Peyer's patch (tissue), 4 donors: Measurements from ENCODE around the gene PLAGL2. TPM values are rescaled to one million over a fixed set of nuclear protein-coding genes. Genes with fewer than 3 reads are reported as not detected.

Source experiments
- DNase-seq, 3 donors: peaks; one replicate each; pipeline ENCODE4 v3.0.0-alpha.2; 2017 to 2019
- H3K27ac ChIP-seq, 4 donors: fragments of 200-600 bp; sonication (generic); one replicate each; pipeline ENCODE4 v1.5.1; 2016 to 2019
- H3K27me3 ChIP-seq, 2 donors: fragments of 200-600 bp; sonication (generic); one replicate each; pipeline ENCODE4 v1.5.1; 2019
- H3K36me3 ChIP-seq, 3 donors: fragments of 200-600 bp; sonication (generic); one replicate each; pipeline ENCODE4 v1.5.1; 2016 to 2019
- H3K4me1 ChIP-seq, 4 donors: fragments of 200-600 bp; sonication (generic); one replicate each; pipeline ENCODE4 v1.5.1; 2016 to 2019
- H3K4me3 ChIP-seq, 4 donors: fragments of 200-600 bp; sonication (generic); 1 replicate in 3 of 4; 2 replicates in 1 of 4; pipeline ENCODE4 v1.5.1; 2016 to 2019; ENCODE audit warnings: mild to moderate bottlenecking in 1 of 4
- H3K9me3 ChIP-seq, 4 donors: fragments of 200-600 bp; sonication (generic); one replicate each; pipeline ENCODE4 v1.5.1; 2016 to 2019; ENCODE audit warnings: mild to moderate bottlenecking in 1 of 4
- POLR2A ChIP-seq, 2 donors: fragments of 450-650 bp; IDR thresholded peaks; one replicate each; pipeline ENCODE4 v1.5.1; 2017; ENCODE audit warnings: antibody characterized with exemption in 2 of 2, mild to moderate bottlenecking in 2 of 2, moderate library complexity in 2 of 2
- total RNA-seq, 4 donors: library from RNA; depleted of rRNA; stranded (reverse); fragments of >200 nt; gene quantifications; one replicate each; pipeline ENCODE4 v1.1.0, GENCODE V29; 2016
- TF ChIP-seq, protein P1 (sequence below), 6 experiments: fragments of 450-650 bp in 4 of 6; fragments of 200-600 bp in 2 of 6; sonication (generic) in 1 of 6; IDR thresholded peaks; one replicate each; pipeline ENCODE4 v1.5.1; 2017 to 2019; ENCODE audit warnings: antibody characterized with exemption in 6 of 6, mild to moderate bottlenecking in 3 of 6, moderate library complexity in 1 of 6

The PLAGL2 gene
- total RNA-seq, 4 donors from 2014 or later = 5.8 to 55.9 (median 25.8) TPM

- Histone ChIP-seq H3K4me1 (peaks cover 0 to 36% (median 8%) of the 10 kb centered on the region in 4 donors), H3K4me3 (no peak overlapping the region), H3K9me3 (no peaks in the 10 kb centered on the region), H3K27ac (peak overlapping the region in 1 of 4 donors; percentile 96), H3K27me3 (no peaks in the 10 kb centered on the region), H3K36me3 (peaks cover 0 to 52% (median 0%) of the 10 kb centered on the region in 3 donors)
- TF ChIP-seq POLR2A (IDR thresholded peaks at IDR 0.05) = no peak
- TF ChIP-seq, protein P1, sequence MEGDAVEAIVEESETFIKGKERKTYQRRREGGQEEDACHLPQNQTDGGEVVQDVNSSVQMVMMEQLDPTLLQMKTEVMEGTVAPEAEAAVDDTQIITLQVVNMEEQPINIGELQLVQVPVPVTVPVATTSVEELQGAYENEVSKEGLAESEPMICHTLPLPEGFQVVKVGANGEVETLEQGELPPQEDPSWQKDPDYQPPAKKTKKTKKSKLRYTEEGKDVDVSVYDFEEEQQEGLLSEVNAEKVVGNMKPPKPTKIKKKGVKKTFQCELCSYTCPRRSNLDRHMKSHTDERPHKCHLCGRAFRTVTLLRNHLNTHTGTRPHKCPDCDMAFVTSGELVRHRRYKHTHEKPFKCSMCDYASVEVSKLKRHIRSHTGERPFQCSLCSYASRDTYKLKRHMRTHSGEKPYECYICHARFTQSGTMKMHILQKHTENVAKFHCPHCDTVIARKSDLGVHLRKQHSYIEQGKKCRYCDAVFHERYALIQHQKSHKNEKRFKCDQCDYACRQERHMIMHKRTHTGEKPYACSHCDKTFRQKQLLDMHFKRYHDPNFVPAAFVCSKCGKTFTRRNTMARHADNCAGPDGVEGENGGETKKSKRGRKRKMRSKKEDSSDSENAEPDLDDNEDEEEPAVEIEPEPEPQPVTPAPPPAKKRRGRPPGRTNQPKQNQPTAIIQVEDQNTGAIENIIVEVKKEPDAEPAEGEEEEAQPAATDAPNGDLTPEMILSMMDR (IDR thresholded peaks at IDR 0.05) = no peak
- no peak for DNase-seq
Measured at GRCh38 chr20:32229251-32229747, 21.8 kb upstream of the PLAGL2 start.

- peak in 1 of 2 donors; percentile 44 for TF ChIP-seq POLR2A (IDR thresholded peaks at IDR 0.05)
- TF ChIP-seq, protein P1 (IDR thresholded peaks at IDR 0.05) = no peak
- no peaks in the 10 kb centered on the region for H3K27me3 ChIP-seq
- DNase-seq = peak in 2 of 3 donors; percentile 78 to 89
- peaks cover 0 to 50% (median 0%) of the 10 kb centered on the region in 3 donors for H3K36me3 ChIP-seq
- peak overlapping the region in 3 of 4 donors; percentile 69 to 96 (median 86) for H3K27ac ChIP-seq
- no peaks in the 10 kb centered on the region for H3K9me3 ChIP-seq
- peak overlapping the region in 1 of 4 donors; percentile 9 for H3K4me3 ChIP-seq
- H3K4me1 ChIP-seq = peaks cover 0 to 36% (median 8%) of the 10 kb centered on the region in 4 donors
Measured at GRCh38 chr20:32227744-32228688, 20.5 kb upstream of the PLAGL2 start.

DNA sequence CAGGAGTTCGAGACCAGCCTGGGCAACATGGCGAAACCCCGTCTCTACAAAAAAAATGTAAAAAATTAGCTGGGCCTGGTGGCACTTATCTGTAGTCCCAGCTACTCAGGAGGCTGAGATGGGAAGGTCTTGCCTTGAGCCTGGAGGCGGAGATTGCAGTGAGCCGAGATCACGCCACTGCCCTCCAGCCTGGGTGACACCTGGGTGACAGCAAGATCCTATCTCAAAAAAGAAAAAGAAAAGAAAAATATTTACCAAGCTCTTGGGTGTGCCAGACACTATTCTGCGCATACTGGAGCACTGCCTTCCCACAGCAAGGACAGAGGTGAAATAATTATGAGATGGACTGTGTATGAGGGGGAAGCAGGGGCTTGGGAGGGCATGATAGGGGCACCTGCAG, 19.8 kb upstream of the PLAGL2 start:
- DNase-seq = no peak
- Histone ChIP-seq H3K27me3 (no peaks in the 10 kb centered on the region), H3K27ac (peak overlapping the region in 3 of 4 donors; percentile 69 to 96 (median 86)), H3K4me1 (peaks cover 0 to 31% (median 8%) of the 10 kb centered on the region in 4 donors), H3K36me3 (peaks cover 0 to 50% (median 0%) of the 10 kb centered on the region in 3 donors), H3K9me3 (no peaks in the 10 kb centered on the region), H3K4me3 (no peak overlapping the region)
- TF ChIP-seq, protein P1 (IDR thresholded peaks at IDR 0.05) = peak in 1 of 6 experiments; percentile 11
- no peak for TF ChIP-seq POLR2A (IDR thresholded peaks at IDR 0.05)

DNA sequence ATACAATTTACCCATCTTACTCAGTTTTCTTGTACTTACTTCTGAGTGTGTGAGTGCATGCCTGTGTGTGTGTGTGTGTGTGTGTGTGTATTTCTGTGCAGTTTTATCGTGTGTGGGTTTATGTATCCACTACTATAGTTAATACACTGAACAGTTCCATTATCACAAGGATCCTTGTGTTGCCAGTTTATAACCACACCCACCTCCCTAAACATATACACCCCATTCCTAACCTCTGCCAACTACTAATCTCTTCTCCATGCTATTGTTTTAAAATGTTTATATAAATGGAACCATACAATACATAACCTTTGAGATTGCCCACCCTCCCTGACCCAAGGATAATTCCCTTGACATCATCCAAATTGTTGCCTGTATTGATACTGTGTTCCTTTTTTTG, 18.8 kb upstream of the PLAGL2 start:
- peaks cover 0 to 50% (median 0%) of the 10 kb centered on the region in 3 donors for H3K36me3 ChIP-seq
- H3K27ac ChIP-seq = peak overlapping the region in 3 of 4 donors; percentile 21 to 96 (median 86)
- no peaks in the 10 kb centered on the region for H3K9me3 ChIP-seq
- H3K4me3 ChIP-seq = no peak overlapping the region
- H3K27me3 ChIP-seq = no peaks in the 10 kb centered on the region
- peaks cover 0 to 31% (median 8%) of the 10 kb centered on the region in 4 donors for H3K4me1 ChIP-seq
- no peak for DNase-seq
- TF ChIP-seq POLR2A (IDR thresholded peaks at IDR 0.05) = no peak
- TF ChIP-seq, protein P1 (IDR thresholded peaks at IDR 0.05) = no peak

GRCh38 chr20:32224463-32224862, 16.9 kb upstream of the PLAGL2 start:
- Histone ChIP-seq H3K4me1 (peaks cover 0 to 30% (median 8%) of the 10 kb centered on the region in 4 donors), H3K36me3 (peaks cover 0 to 48% (median 0%) of the 10 kb centered on the region in 3 donors), H3K27ac (peak overlapping the region in 3 of 4 donors; percentile 21 to 96 (median 65)), H3K9me3 (no peaks in the 10 kb centered on the region), H3K27me3 (no peaks in the 10 kb centered on the region), H3K4me3 (no peak overlapping the region)
- TF ChIP-seq, protein P1 (IDR thresholded peaks at IDR 0.05) = no peak
- peak; percentile 16 to 70 for TF ChIP-seq POLR2A (IDR thresholded peaks at IDR 0.05)
- DNase-seq = peak in 2 of 3 donors; percentile 65 to 81
